Activated CD8-positive, alpha-beta memory T cell treated with anti-CD3 and anti-CD28 coated beads for 4 hours (primary cell): ENCODE data around the gene ING1.
A peak's percentile ranks its signal among the peaks of the same experiment; 100 is the strongest.
"Not testable (repeated sequence)": the region's sequence is repeated elsewhere in the genome, so short reads cannot be mapped to it uniquely, and the experiment has no call there.

Experiments
- DNase-seq, 2 donors: peaks; one replicate each; pipeline ENCODE4 v3.0.0-alpha.2; 2020; ENCODE audit warnings: low read depth in 2 of 2

ING1 gene

GRCh38 chr13:110715395-110716246, 2.1 kb downstream of the ING1 start:
- DNase-seq, result peak; percentile 91 to 95

GRCh38 chr13:110716247-110716515, 2.7 kb downstream of the ING1 start:
- no peak for DNase-seq

- no peak for DNase-seq
Measured at GRCh38 chr13:110719036-110719710, 5.7 kb downstream of the ING1 start.

- DNase-seq, result no peak
Measured at GRCh38 chr13:110722971-110723370, 9.5 kb downstream of the ING1 start.

GRCh38 chr13:110723598-110723997, 10.1 kb downstream of the ING1 start:
- no peak for DNase-seq

GRCh38 chr13:110726153-110726552, 12.7 kb downstream of the ING1 start:
- not testable (repeated sequence) for DNase-seq

GRCh38 chr13:110726726-110727125, 13.2 kb downstream of the ING1 start:
- DNase-seq, result peak; percentile 29 to 42

GRCh38 chr13:110731072-110731471, 17.6 kb downstream of the ING1 start:
- no peak for DNase-seq

- DNase-seq, result no peak
Measured at GRCh38 chr13:110734561-110734960, 21.1 kb downstream of the ING1 start.

- DNase-seq, result no peak
Measured at GRCh38 chr13:110737555-110737954, 24.1 kb downstream of the ING1 start.

- DNase-seq, result no peak
Measured at GRCh38 chr13:110743687-110744086, 30.2 kb downstream of the ING1 start.

- no peak for DNase-seq
Measured at GRCh38 chr13:110746438-110746837, 32.9 kb downstream of the ING1 start.

- DNase-seq, result no peak
Measured at GRCh38 chr13:110748271-110748670, 34.8 kb downstream of the ING1 start.

- no peak for DNase-seq
Measured at GRCh38 chr13:110756219-110756631, 42.7 kb downstream of the ING1 start.

GRCh38 chr13:110757296-110757695, 43.8 kb downstream of the ING1 start:
- DNase-seq, result no peak

- DNase-seq, result no peak
Measured at GRCh38 chr13:110758195-110758805, 44.8 kb downstream of the ING1 start.

- DNase-seq, result no peak
Measured at GRCh38 chr13:110759710-110760109, 46.2 kb downstream of the ING1 start.

GRCh38 chr13:110760611-110761010, 47.1 kb downstream of the ING1 start:
- DNase-seq, result no peak

- no peak for DNase-seq
Measured at GRCh38 chr13:110766671-110767430, 53.4 kb downstream of the ING1 start.

- no peak for DNase-seq
Measured at GRCh38 chr13:110767476-110767875, 54.0 kb downstream of the ING1 start.

GRCh38 chr13:110769097-110769496, 55.6 kb downstream of the ING1 start:
- DNase-seq, result no peak

- no peak for DNase-seq
Measured at GRCh38 chr13:110770678-110771077, 57.2 kb downstream of the ING1 start.
